Measurements from ENCODE around the gene CPHXL. TPM values are rescaled to one million over a fixed set of nuclear protein-coding genes. Genes with fewer than 3 reads are reported as not detected.

Gene CPHXL
- total RNA-seq, 1 experiment from 2014 or later = not detected

DNA sequence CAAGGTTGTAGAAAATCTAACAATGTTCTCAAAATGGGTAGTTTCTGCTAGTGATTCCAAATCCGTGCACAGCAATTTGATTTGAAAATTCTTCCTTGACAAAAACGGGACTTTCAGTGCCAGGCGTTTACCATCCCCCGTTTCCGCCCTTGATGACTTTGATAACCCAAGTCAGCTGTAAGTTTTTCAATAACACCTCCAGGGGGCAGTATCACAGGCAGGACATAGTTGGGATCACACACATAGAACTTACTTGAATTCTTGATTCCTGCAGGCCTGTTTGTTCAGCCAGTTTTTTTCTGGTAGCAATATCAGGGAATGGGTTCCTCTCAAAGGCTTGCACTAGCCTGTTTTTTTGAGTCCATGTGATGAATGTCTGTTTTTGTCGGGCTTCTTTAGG is 30.6 kb downstream of the CPHXL start:
- RAD21 ChIA-PET (ENCODE audit: low non-redundant PET in 1 of 2, low total read pairs in 2 of 2, uncharacterized antibody in 2 of 2, unreplicated experiment in 2 of 2) = no interaction called here
- Histone ChIP-seq H3K79me2 (ENCODE audit: insufficient read depth, low read length) (no peaks in the 10 kb centered on the region), H3K27ac (ENCODE audit: low read depth, low read length) (no peak overlapping the region), H3K4me1 (ENCODE audit: control insufficient read depth in 1 of 2, insufficient read depth in 2 of 2, low read length in 2 of 2) (no peaks in the 10 kb centered on the region), H3K4me2 (ENCODE audit: low read length) (no peak overlapping the region), H2AFZ (ENCODE audit: low read depth, low read length, poor library complexity, severe bottlenecking) (no peak overlapping the region), H3K4me3 (replicated peaks in 1 of 2; ENCODE audit: low read depth in 1 of 2, low read length in 2 of 2) (no peak overlapping the region), H3K36me3 (ENCODE audit: control insufficient read depth in 1 of 2, insufficient read depth in 2 of 2, low read length in 2 of 2) (no peaks in the 10 kb centered on the region), H4K20me1 (ENCODE audit: insufficient read depth) (no peaks in the 10 kb centered on the region), H3K9me3 (ENCODE audit: control insufficient read depth in 1 of 2, insufficient read depth in 1 of 2, low read depth in 1 of 2, low read length in 2 of 2) (no peaks in the 10 kb centered on the region), H3K27me3 (ENCODE audit: insufficient read depth, low read length) (no peaks in the 10 kb centered on the region), H3K9ac (ENCODE audit: low read length) (no peak overlapping the region), H3K9me2 (ENCODE audit: insufficient read depth) (no peaks in the 10 kb centered on the region)
- ATAC-seq = peak; percentile 55
- BruUV-seq (replicated peaks) = no TSS peak
- TF ChIP-seq TCF7L2 (IDR thresholded peaks at IDR 0.05; ENCODE audit: borderline replicate concordance, extremely low read depth, insufficient read depth, insufficient read length) (no peak), RAD21 (IDR thresholded peaks at IDR 0.05; ENCODE audit: low read depth) (0 out of 2 replicates have a peak, but pooled peaks have one; percentile 4), SRF (IDR thresholded peaks at IDR 0.05; ENCODE audit: low read depth) (no peak), CTCF (IDR thresholded peaks at IDR 0.05 in 2 of 3, conservative IDR thresholded peaks at IDR 0.05 in 1 of 3; ENCODE audit: borderline replicate concordance in 1 of 3, insufficient read depth in 1 of 3, low read depth in 2 of 3, low read length in 2 of 3) (peak; percentile 13 to 52 (median 51); a peak in 4 of 6 replicates)
- CTCF ChIA-PET = no interaction called here
- intact Hi-C loops (cut with micrococcal nuclease) = no loop called here
- peak; percentile 19 for DNase-seq (ENCODE audit: low read depth, low spot score)
- POLR2A ChIA-PET = no interaction called here

DNA sequence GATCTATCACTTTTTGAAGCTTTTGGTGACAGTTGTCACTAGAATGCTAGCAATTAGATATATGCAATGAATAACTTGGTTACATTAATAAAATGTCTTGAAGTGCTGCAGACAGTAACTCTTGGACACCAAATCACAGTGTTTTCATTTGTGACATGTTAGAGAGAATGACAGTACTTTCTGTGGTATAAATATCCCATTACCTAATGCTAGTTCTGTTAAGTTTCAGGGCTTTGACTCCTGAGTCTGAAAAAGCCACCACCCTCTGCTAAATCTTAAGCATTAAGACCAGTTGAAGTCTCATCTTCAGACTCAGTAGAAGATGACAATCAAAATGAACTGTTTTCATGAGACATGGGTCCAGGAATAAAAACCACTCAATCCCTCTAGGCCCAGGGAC is 38.9 kb downstream of the CPHXL start:
- CTCF ChIA-PET = no interaction called here
- no TSS peak for BruUV-seq (replicated peaks)
- Histone ChIP-seq H3K9me2 (ENCODE audit: insufficient read depth) (no peaks in the 10 kb centered on the region), H3K4me1 (ENCODE audit: control insufficient read depth in 1 of 2, insufficient read depth in 2 of 2, low read length in 2 of 2) (no peaks in the 10 kb centered on the region), H3K27me3 (ENCODE audit: insufficient read depth, low read length) (no peaks in the 10 kb centered on the region), H4K20me1 (ENCODE audit: insufficient read depth) (no peaks in the 10 kb centered on the region), H3K9ac (ENCODE audit: low read length) (no peak overlapping the region), H3K4me3 (replicated peaks in 1 of 2; ENCODE audit: low read depth in 1 of 2, low read length in 2 of 2) (no peak overlapping the region), H3K9me3 (ENCODE audit: control insufficient read depth in 1 of 2, insufficient read depth in 1 of 2, low read depth in 1 of 2, low read length in 2 of 2) (no peaks in the 10 kb centered on the region), H2AFZ (ENCODE audit: low read depth, low read length, poor library complexity, severe bottlenecking) (no peak overlapping the region), H3K27ac (ENCODE audit: low read depth, low read length) (no peak overlapping the region), H3K4me2 (ENCODE audit: low read length) (no peak overlapping the region), H3K36me3 (ENCODE audit: control insufficient read depth in 1 of 2, insufficient read depth in 2 of 2, low read length in 2 of 2) (no peaks in the 10 kb centered on the region), H3K79me2 (ENCODE audit: insufficient read depth, low read length) (no peaks in the 10 kb centered on the region)
- intact Hi-C loops (cut with micrococcal nuclease) = no loop called here
- DNase-seq (ENCODE audit: low read depth, low spot score) = no peak
- ATAC-seq = no peak
- RAD21 ChIA-PET (ENCODE audit: low non-redundant PET in 1 of 2, low total read pairs in 2 of 2, uncharacterized antibody in 2 of 2, unreplicated experiment in 2 of 2) = no interaction called here
- POLR2A ChIA-PET = no interaction called here
- TF ChIP-seq YY1 (IDR thresholded peaks at IDR 0.05; ENCODE audit: extremely low read depth, insufficient replicate concordance, low read depth, low read length) = no peak
- TF ChIP-seq ZNF274 (IDR thresholded peaks at IDR 0.05; ENCODE audit: low read depth, low read length) = no peak
- no peak for TF ChIP-seq REST (IDR thresholded peaks at IDR 0.05; ENCODE audit: low read depth)
- no peak for TF ChIP-seq CTCF (IDR thresholded peaks at IDR 0.05 in 2 of 3, conservative IDR thresholded peaks at IDR 0.05 in 1 of 3; ENCODE audit: borderline replicate concordance in 1 of 3, insufficient read depth in 1 of 3, low read depth in 2 of 3, low read length in 2 of 3)
- no peak for TF ChIP-seq FOSL1 (IDR thresholded peaks at IDR 0.05; ENCODE audit: low read depth)
- TF ChIP-seq POLR2A (IDR thresholded peaks at IDR 0.05; ENCODE audit: borderline replicate concordance, extremely low read depth, insufficient read depth, insufficient read length) = no peak
- no peak for TF ChIP-seq EZH2 (IDR thresholded peaks at IDR 0.05)
- no peak for TF ChIP-seq POLR2AphosphoS5 (IDR thresholded peaks at IDR 0.05; ENCODE audit: low read depth, low read length)

Data from HCT116 (cell line).